Right atrium auricular region (tissue), 2 donors: ENCODE measurements around the gene FRMD8. TPM values are rescaled to one million over a fixed set of nuclear protein-coding genes. Genes with fewer than 3 reads are reported as not detected.

Experiments used
- DNase-seq: peaks from one replicate; pipeline ENCODE4 v3.0.0-alpha.2; 2019; ENCODE audit warnings: low spot score
- H3K27ac ChIP-seq, 2 donors: fragments of 200-600 bp; sonication (generic); 1 replicate in 1 of 2; 2 replicates in 1 of 2; pipeline ENCODE4 v1.5.1; 2016 to 2019
- H3K27me3 ChIP-seq, 2 donors: fragments of 200-600 bp; sonication (generic); one replicate each; pipeline versions ENCODE4 v1.5.1 to v1.6.0; 2017 to 2019
- H3K36me3 ChIP-seq: fragments of 200-600 bp; sonication (generic); one replicate; pipeline ENCODE4 v1.5.1; 2016
- H3K4me1 ChIP-seq, 2 donors: fragments of 200-600 bp; sonication (generic); one replicate each; pipeline versions ENCODE4 v1.5.1 to v1.6.0; 2017 to 2019
- H3K4me3 ChIP-seq, 2 donors: fragments of 200-600 bp; sonication (generic); 1 replicate in 1 of 2; 2 replicates in 1 of 2; pipeline ENCODE4 v1.5.1; 2017 to 2019; ENCODE audit warnings: mild to moderate bottlenecking in 1 of 2, moderate library complexity in 1 of 2
- H3K9me3 ChIP-seq, 2 donors: fragments of 200-600 bp; sonication (generic); one replicate each; pipeline ENCODE4 v1.5.1; 2019
- total RNA-seq, 2 donors: library from RNA; depleted of rRNA; stranded (reverse); fragments of >200 nt; gene quantifications; one replicate each; pipeline ENCODE4 v1.1.0, GENCODE V29; 2016
- TF ChIP-seq, protein P1 (sequence below), 2 donors: fragments of 200-600 bp; sonication (generic); IDR thresholded peaks; one replicate each; pipeline ENCODE4 v1.5.1; 2019; ENCODE audit warnings: antibody characterized with exemption in 2 of 2

FRMD8 gene
- total RNA-seq, 2 donors from 2014 or later, result 10.2 to 23.8 TPM

DNA sequence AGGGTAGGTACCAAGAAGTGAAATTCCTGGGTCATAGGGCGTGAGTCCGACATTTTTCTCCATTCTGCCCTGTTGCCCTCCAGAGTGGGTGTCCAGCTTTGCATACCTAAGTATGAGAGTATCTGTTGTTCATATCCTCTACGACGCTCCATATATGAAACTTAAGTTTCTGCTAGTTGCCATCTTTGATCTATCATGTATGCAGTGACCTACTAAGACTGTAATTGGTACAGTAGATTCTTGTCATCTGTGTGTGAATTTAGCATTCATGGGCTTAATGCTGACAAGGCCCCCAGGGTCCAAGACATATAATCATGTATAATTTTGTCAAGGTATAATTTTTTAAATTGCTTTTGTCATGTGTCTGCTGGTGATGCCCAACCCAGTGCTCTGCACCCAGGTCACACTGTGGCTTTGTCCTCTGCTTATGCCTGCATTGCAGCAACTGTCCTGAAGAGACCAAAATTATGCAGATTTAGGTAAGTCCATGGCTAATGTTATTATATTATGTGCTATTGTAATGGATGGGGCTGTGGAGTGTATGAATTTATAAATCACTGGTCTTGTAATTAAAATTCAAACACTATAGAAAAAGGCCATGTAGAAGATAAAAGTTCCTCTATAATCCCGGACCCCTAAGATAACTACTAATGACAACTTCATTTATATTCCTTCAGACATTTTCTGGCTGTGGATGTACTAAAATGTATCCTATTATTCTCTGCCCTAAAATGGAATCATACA, 48.4 kb downstream of the FRMD8 start:
- H3K27me3 ChIP-seq, result no peaks in the 10 kb centered on the region
- DNase-seq, result peak; percentile 55
- peaks cover 86% of the 10 kb centered on the region for H3K36me3 ChIP-seq
- TF ChIP-seq, protein P1, sequence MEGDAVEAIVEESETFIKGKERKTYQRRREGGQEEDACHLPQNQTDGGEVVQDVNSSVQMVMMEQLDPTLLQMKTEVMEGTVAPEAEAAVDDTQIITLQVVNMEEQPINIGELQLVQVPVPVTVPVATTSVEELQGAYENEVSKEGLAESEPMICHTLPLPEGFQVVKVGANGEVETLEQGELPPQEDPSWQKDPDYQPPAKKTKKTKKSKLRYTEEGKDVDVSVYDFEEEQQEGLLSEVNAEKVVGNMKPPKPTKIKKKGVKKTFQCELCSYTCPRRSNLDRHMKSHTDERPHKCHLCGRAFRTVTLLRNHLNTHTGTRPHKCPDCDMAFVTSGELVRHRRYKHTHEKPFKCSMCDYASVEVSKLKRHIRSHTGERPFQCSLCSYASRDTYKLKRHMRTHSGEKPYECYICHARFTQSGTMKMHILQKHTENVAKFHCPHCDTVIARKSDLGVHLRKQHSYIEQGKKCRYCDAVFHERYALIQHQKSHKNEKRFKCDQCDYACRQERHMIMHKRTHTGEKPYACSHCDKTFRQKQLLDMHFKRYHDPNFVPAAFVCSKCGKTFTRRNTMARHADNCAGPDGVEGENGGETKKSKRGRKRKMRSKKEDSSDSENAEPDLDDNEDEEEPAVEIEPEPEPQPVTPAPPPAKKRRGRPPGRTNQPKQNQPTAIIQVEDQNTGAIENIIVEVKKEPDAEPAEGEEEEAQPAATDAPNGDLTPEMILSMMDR (IDR thresholded peaks at IDR 0.05), result no peak
- H3K4me3 ChIP-seq, result peak overlapping the region in 1 of 2 donors; percentile 8
- peaks cover 0 to 89% of the 10 kb centered on the region in 2 donors for H3K4me1 ChIP-seq
- no peaks in the 10 kb centered on the region for H3K9me3 ChIP-seq
- peak overlapping the region; percentile 68 to 99 for H3K27ac ChIP-seq

DNA sequence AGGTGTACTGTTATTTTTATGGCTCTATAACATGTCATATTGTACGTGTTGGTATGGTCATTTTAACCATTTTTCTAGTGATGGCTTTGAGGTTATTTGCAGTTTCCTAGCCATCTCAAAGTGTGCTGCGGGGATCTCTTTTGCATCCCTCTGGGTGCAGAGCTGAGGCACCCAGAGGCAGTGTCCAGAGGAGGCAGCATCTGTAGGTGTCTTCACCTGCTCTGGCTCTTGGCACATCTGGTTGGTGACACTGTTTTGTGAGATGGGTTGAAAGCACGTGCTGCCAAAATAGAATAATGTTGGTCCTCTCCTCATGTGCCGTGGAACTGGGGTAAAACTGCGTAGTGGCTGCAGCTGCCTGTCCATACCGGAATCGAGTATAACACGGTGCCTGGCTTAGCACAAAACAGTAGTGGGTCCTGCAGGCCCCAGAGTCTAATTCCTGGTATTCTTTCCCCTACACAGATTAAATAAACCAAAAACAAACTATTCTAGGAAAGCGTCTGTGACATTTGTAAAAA, 49.0 kb downstream of the FRMD8 start:
- peaks cover 0 to 89% of the 10 kb centered on the region in 2 donors for H3K4me1 ChIP-seq
- peaks cover 86% of the 10 kb centered on the region for H3K36me3 ChIP-seq
- H3K4me3 ChIP-seq, result peak overlapping the region in 1 of 2 donors; percentile 8
- no peaks in the 10 kb centered on the region for H3K9me3 ChIP-seq
- peak; percentile 51 for DNase-seq
- no peaks in the 10 kb centered on the region for H3K27me3 ChIP-seq
- TF ChIP-seq, protein P1 (IDR thresholded peaks at IDR 0.05), result no peak
- H3K27ac ChIP-seq, result peak overlapping the region; percentile 68 to 99

DNA sequence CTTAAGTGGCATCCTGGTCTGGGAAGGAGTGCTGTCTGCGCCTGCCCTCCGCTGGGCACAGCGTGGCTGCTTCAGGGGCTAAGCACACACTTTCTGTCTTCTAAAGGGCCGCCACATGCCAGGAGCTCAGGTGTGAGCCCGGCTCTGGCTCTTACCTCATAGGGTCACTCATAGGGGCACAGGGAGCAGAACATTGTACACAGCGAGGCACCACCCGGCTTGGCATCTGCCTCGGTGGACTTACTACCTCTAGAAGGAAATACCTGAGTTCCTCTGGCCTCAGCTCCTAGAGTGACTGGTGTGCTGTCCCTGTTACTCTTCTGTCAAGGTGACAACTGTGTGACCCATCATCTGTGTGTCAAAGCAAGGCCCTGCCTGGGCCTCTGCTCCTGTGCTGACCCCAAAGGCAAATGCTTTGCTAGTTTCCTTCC, 49.6 kb downstream of the FRMD8 start:
- H3K27ac ChIP-seq, result peak overlapping the region; percentile 68 to 99
- TF ChIP-seq, protein P1 (IDR thresholded peaks at IDR 0.05), result no peak
- H3K4me3 ChIP-seq, result peak overlapping the region in 1 of 2 donors; percentile 8
- H3K9me3 ChIP-seq, result no peaks in the 10 kb centered on the region
- peaks cover 0 to 89% of the 10 kb centered on the region in 2 donors for H3K4me1 ChIP-seq
- peak; percentile 68 for DNase-seq
- H3K36me3 ChIP-seq, result peaks cover 89% of the 10 kb centered on the region
- no peaks in the 10 kb centered on the region for H3K27me3 ChIP-seq

DNA sequence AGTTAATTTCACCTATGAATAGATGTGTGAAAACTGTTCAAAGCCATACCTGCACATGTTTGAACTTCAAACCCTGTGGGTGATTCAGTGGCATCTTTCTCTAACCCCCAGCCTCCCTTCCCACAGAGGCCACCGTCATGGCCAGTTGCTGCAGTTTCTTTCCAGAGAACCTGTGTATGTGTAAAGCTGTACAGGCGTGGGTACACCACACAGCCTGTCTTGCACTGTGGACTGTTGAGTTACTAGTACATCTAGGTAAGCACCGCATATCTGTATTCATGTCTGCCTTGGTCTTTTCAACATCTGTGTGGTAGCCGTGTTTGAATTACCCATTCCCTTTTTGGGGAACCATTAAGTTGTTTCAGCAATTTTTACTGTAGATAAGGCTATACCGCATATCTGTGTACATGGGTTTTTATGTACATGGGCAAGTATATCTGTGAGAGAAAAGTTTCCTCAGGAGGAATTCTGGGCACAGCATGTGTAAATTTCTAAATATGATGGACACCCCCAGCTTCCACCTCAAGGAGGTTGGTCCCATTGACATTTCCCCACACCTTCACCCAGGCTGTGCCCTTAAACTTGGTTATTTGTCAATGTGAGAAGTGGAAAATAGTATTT, 50.1 kb downstream of the FRMD8 start:
- peaks cover 0 to 89% of the 10 kb centered on the region in 2 donors for H3K4me1 ChIP-seq
- peaks cover 89% of the 10 kb centered on the region for H3K36me3 ChIP-seq
- DNase-seq, result peak; percentile 58

DNA sequence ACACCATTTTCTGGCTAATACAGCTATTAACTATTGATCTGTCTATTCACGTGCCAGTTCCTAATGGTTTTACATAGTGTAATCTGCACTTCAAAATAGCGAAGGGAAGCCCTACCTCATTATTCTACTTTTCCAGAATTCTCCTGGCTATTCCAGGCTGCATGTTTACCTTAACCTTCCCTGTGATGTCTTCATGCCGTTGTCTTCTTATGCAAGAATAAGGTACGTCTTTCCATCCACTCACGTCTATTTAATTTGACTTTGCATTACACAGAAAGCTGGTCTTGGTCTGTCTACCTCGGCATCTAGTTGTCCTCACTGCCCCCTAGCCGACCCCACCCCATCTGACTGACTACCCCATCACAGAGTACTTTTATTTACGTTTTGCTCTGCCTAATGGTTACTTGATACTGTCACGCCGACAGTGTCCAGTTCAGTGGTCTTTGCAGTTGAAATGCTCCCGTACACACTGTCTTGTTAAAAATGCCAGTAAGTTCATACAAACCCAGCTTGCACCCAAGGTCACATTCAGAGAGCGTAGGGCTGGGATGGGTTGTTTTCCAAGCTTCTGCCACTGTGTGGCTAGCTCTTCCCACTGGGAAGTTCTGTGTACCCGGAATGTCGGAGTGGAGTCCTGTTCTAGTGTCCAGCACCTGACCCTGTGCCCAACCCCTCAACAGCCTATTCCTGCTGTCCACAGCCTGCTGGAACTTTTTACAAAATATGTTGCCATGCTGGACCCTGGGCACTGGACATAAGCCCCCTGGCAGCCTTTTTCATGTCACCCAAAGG, 51.2 kb downstream of the FRMD8 start:
- Histone ChIP-seq H3K27me3 (no peaks in the 10 kb centered on the region), H3K4me1 (peaks cover 0 to 89% of the 10 kb centered on the region in 2 donors), H3K36me3 (peaks cover 91% of the 10 kb centered on the region), H3K27ac (peak overlapping the region; percentile 65 to 66), H3K9me3 (no peaks in the 10 kb centered on the region), H3K4me3 (peak overlapping the region in 1 of 2 donors; percentile 14)
- TF ChIP-seq, protein P1 (IDR thresholded peaks at IDR 0.05), result no peak
- DNase-seq, result peak; percentile 58

More for the DNA sequence above, 50.1 kb downstream of the FRMD8 start:
- H3K27me3 ChIP-seq, result no peaks in the 10 kb centered on the region
- H3K27ac ChIP-seq, result peak overlapping the region; percentile 68 to 99
- TF ChIP-seq, protein P1 (IDR thresholded peaks at IDR 0.05), result no peak
- no peaks in the 10 kb centered on the region for H3K9me3 ChIP-seq
- peak overlapping the region in 1 of 2 donors; percentile 6 for H3K4me3 ChIP-seq
